H7 (cell line): ENCODE measurements around the gene OR4Q2. TPM values are rescaled to one million over a fixed set of nuclear protein-coding genes. Genes with fewer than 3 reads are reported as not detected.
"Not testable (repeated sequence)": the region's sequence is repeated elsewhere in the genome, so short reads cannot be mapped to it uniquely, and the experiment has no call there.

ENCODE experiments used
- DNase-seq: peaks from one replicate; pipeline ENCODE4 v3.0.0; 2012
- H3K27me3 ChIP-seq: 2 replicates; pipeline ENCODE4 v1.6.0; 2011; ENCODE audit warnings: mild to moderate bottlenecking, low read length; ENCODE audit not compliant: control insufficient read depth, insufficient read depth
- H3K36me3 ChIP-seq: replicated peaks from 2 replicates; pipeline ENCODE4 v1.5.1; 2011; ENCODE audit warnings: low read length; ENCODE audit not compliant: control insufficient read depth, insufficient read depth
- H3K4me3 ChIP-seq: 2 replicates; pipeline ENCODE4 v1.5.1; 2011; ENCODE audit warnings: low read depth, mild to moderate bottlenecking, control low read depth, low read length, moderate library complexity; ENCODE audit not compliant: insufficient read depth
- total RNA-seq: library from RNA; depleted of rRNA; stranded (reverse); fragments of >200 nt; shearing (Covaris generic); gene quantifications from 2 replicates; pipeline ENCODE4 v1.2.3, GENCODE V29; 2014; rRNA removed

OR4Q2 gene
- not detected in 2 replicates for total RNA-seq

- H3K27me3 ChIP-seq = no peaks in the 10 kb centered on the region
- H3K4me3 ChIP-seq = no peak within 1 kb of the TSS
- H3K36me3 ChIP-seq = no peaks in the 10 kb centered on the region
- DNase-seq = no peak
Measured at GRCh38 chr14:20001863-20002262, at the start of gene OR4Q2. TSS of gene OR4Q2 (plus strand) at chr14:20002163.

DNA sequence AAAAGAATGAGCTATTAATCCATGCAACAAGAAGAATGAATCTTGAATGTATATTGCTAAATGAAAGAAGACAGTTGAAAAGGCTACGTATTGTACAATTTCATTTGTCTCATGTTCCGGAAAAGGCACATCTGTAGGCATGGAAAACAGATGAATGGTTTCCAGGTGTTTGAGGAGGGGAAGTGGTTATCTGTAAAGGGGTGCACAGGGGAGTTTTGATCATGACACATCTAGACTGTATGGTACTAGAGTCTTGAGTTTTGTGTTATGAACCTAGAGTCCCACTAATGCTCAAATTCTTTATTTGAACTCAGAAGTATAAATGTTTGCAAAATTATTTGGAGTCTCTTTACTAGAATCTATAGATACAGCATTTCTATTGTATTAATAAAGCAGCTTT, 32.2 kb upstream of the OR4Q2 start:
- H3K4me3 ChIP-seq, DNase-seq, H3K36me3 ChIP-seq, H3K27me3 ChIP-seq: not testable (repeated sequence)

- DNase-seq = no peak
- no peak overlapping the region for H3K4me3 ChIP-seq
- H3K27me3 ChIP-seq = no peaks in the 10 kb centered on the region
- no peaks in the 10 kb centered on the region for H3K36me3 ChIP-seq
Measured at GRCh38 chr14:19974844-19975243, 27.1 kb upstream of the OR4Q2 start.

- DNase-seq = no peak
- Histone ChIP-seq H3K27me3 (no peaks in the 10 kb centered on the region), H3K4me3 (no peak within 1 kb of the TSS), H3K36me3 (no peaks in the 10 kb centered on the region)
Measured at GRCh38 chr14:19975291-19975690, 26.7 kb upstream of the OR4Q2 start, which contains the start of gene OR4K15. TSS of gene OR4K15 (plus strand) at chr14:19975591. CDS start at chr14:19975591, 0 bp downstream.

DNA sequence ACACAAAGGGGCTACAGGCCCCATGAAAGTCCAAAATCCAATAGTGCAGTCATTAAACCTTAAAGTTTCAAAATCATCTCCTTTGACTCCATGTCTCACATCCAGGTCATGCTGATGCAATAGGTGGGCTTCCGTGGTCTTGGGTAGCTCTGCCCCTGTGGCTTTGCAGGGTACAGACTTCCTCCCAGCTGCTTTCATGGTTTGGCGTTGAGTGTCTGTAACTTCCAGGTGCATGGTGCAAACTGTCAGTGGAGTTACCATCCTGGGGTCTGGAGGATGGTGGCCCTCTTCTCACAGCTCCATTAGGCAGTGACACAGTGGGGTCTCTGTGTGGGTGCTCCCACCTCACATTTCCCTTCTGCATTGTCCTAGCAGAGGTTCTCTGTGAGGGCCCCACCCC, 8.5 kb upstream of the OR4Q2 start:
- Histone ChIP-seq H3K36me3 (no peaks in the 10 kb centered on the region), H3K27me3 (no peaks in the 10 kb centered on the region), H3K4me3 (no peak overlapping the region)
- no peak for DNase-seq

- no peak for DNase-seq
- Histone ChIP-seq H3K27me3 (no peaks in the 10 kb centered on the region), H3K4me3 (no peak overlapping the region), H3K36me3 (no peaks in the 10 kb centered on the region)
Measured at GRCh38 chr14:20002319-20002718, 356 bp downstream of the OR4Q2 start.

DNA sequence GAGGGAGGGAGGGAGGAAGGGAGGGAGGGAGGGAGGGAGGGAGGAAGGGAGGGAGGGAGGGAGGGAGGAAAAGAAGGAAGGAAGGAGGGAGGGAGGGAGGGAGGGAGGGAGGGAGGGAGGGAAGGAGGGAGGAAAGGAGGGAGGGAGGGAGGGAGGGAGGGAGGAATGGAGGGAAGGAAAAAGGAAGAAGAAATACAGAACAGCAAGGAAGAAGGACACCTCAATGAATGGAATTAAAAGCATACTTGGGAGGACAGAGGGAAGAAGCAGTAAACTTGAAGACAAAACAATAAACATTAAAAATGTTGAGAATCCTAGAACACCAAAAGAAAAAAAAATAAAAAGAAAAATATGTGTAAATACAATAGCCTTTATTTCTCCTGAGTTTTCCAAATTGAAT, 6.2 kb downstream of the OR4Q2 start:
- Histone ChIP-seq H3K27me3 (no peaks in the 10 kb centered on the region), H3K36me3 (no peaks in the 10 kb centered on the region), H3K4me3 (no peak overlapping the region)
- no peak for DNase-seq

GRCh38 chr14:20019257-20019865, 17.4 kb downstream of the OR4Q2 start, which contains the start of gene OR4K14:
TSS of gene OR4K14 (minus strand) at chr14:20019307. CDS start at chr14:20015193, 4,114 bp downstream.
- DNase-seq = no peak

DNA sequence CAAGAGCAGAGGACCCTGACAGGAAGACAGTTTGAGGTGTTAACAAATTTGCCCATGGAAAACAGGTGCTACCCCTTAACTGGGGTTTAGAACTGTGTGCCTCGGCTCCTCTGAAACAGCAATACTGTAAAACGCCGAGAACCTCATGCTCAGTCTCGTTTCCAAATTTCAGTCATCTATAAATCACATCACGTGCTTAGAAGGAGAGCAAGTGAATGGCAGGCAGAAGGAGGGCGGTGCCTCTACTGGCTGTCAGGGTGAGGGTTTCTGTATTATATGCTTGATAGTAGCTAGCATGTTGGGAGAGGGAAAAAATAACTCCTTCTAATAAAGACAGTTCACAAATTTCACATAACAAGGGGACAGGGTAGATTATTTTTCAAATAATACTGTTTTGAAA, 29.1 kb downstream of the OR4Q2 start:
- Histone ChIP-seq H3K27me3 (no peaks in the 10 kb centered on the region; the same call in 1 of the 2 replicates), H3K36me3 (no peaks in the 10 kb centered on the region)

More at GRCh38 chr14:20019257-20019865, 17.4 kb downstream of the OR4Q2 start, which contains the start of gene OR4K14:
- Histone ChIP-seq H3K27me3 (no peaks in the 10 kb centered on the region), H3K36me3 (no peaks in the 10 kb centered on the region), H3K4me3 (no peak within 1 kb of the TSS)

GRCh38 chr14:20035449-20035848, 33.5 kb downstream of the OR4Q2 start:
- H3K27me3 ChIP-seq = no peaks in the 10 kb centered on the region; the same call in 1 of the 2 replicates
- H3K36me3 ChIP-seq = no peaks in the 10 kb centered on the region
- no peak for DNase-seq
- no peak overlapping the region for H3K4me3 ChIP-seq

More for the DNA sequence above, 29.1 kb downstream of the OR4Q2 start:
- H3K4me3 ChIP-seq = no peak overlapping the region
- DNase-seq = no peak

- H3K36me3 ChIP-seq = no peaks in the 10 kb centered on the region
- H3K4me3 ChIP-seq = no peak within 1 kb of the TSS
- H3K27me3 ChIP-seq = no peaks in the 10 kb centered on the region; the same call in 1 of the 2 replicates
- DNase-seq = no peak
Measured at GRCh38 chr14:20035938-20036337, 34.0 kb downstream of the OR4Q2 start, which contains the start of gene OR4K13. TSS of gene OR4K13 (minus strand) at chr14:20036038. CDS start at chr14:20034758, 1,280 bp downstream.

GRCh38 chr14:20044243-20044642, 42.3 kb downstream of the OR4Q2 start:
- DNase-seq = no peak
- Histone ChIP-seq H3K27me3 (no peaks in the 10 kb centered on the region), H3K4me3 (no peak overlapping the region), H3K36me3 (no peaks in the 10 kb centered on the region)

DNA sequence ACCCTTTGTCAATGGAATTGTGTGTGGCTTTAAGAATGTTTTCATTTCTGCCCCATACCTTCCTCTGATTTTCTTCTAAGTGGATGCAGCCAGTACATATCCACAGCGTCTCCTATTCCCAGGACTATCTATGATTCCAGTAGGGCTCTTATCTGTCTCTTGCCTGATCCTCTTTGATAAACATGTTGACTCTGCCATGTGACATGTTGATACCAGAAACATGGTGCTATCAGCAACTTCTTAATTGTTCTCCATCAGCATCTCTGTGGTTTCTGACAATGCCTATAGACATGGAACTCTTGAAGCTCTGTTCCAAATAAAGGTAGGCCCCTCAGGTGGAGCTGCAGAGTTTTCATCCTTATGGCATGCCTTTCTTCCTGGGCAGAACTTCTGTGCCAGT, 46.2 kb downstream of the OR4Q2 start:
- H3K4me3 ChIP-seq = no peak overlapping the region

More for the DNA sequence above, 46.2 kb downstream of the OR4Q2 start:
- H3K27me3 ChIP-seq = no peaks in the 10 kb centered on the region
- no peaks in the 10 kb centered on the region for H3K36me3 ChIP-seq
- DNase-seq = no peak
